NB4 (cell line): Measurements from ENCODE around the gene FN3K.

Experiments
- CTCF ChIP-seq: IDR thresholded peaks from one replicate; pipeline ENCODE4 v1.5.1; 2012; ENCODE audit warnings: low read depth, low read length
- POLR2A ChIP-seq: IDR thresholded peaks from 2 replicates; pipeline ENCODE4 v1.6.1; 2011; ENCODE audit warnings: mild to moderate bottlenecking; ENCODE audit not compliant: insufficient read length; ENCODE audit errors: extremely low read depth

GRCh38 chr17:82722341-82723013 lies 12.9 kb upstream of the FN3K start:
- TF ChIP-seq POLR2A, result no peak
- TF ChIP-seq CTCF, result no peak
